Heart left ventricle (tissue), 16 donors: Measurements from ENCODE around the gene PI16. TPM values are rescaled to one million over a fixed set of nuclear protein-coding genes. Genes with fewer than 3 reads are reported as not detected.

Experiments
- ATAC-seq, 4 donors: fragments of 200-7000 bp; cut with Tn5 transposase; one replicate each; pipeline ENCODE4 v1.9.1; 2020 to 2022; ENCODE audit warnings: moderate library complexity in 4 of 4, mild to moderate bottlenecking in 3 of 4, moderate number of reproducible peaks in 1 of 4
- DNase-seq, 5 donors: peaks; one replicate each; pipeline ENCODE4 v3.0.0-alpha.2; 2020
- H3K27ac ChIP-seq, 12 donors: fragments of 200-600 bp; sonication (generic) in 4 of 12; one replicate each; pipeline versions ENCODE4 v1.5.0 to v1.8.0; 2016 to 2022; ENCODE audit warnings: mild to moderate bottlenecking in 2 of 12
- H3K27me3 ChIP-seq, 9 donors: fragments of 200-600 bp; sonication (generic) in 2 of 9; one replicate each; pipeline versions ENCODE4 v1.5.1 to v1.8.0; 2016 to 2022; ENCODE audit warnings: mild to moderate bottlenecking in 3 of 9
- H3K36me3 ChIP-seq, 9 donors: fragments of 200-600 bp; sonication (generic) in 2 of 9; one replicate each; pipeline versions ENCODE4 v1.5.0 to v1.8.0; 2018 to 2022; ENCODE audit warnings: mild to moderate bottlenecking in 2 of 9
- H3K4me1 ChIP-seq, 12 donors: fragments of 200-600 bp; sonication (generic) in 4 of 12; one replicate each; pipeline versions ENCODE4 v1.5.0 to v1.8.0; 2016 to 2022; ENCODE audit warnings: mild to moderate bottlenecking in 3 of 12
- H3K4me3 ChIP-seq, 12 donors: fragments of 200-600 bp; sonication (generic) in 4 of 12; one replicate each; pipeline versions ENCODE4 v1.5.0 to v1.8.0; 2017 to 2022; ENCODE audit warnings: mild to moderate bottlenecking in 9 of 12, moderate library complexity in 4 of 12
- H3K9me3 ChIP-seq, 12 donors: fragments of 200-600 bp; sonication (generic) in 4 of 12; one replicate each; pipeline versions ENCODE4 v1.5.0 to v1.8.0; 2016 to 2022; ENCODE audit warnings: mild to moderate bottlenecking in 1 of 12
- CTCF ChIP-seq, 12 donors: fragments of 200-600 bp; sonication (generic) in 4 of 12; IDR thresholded peaks; one replicate each; pipeline versions ENCODE4 v1.5.0 to v1.8.0; 2018 to 2022; ENCODE audit warnings: antibody characterized with exemption in 12 of 12, mild to moderate bottlenecking in 5 of 12
- POLR2A ChIP-seq, 2 donors: fragments of 450-650 bp; IDR thresholded peaks; one replicate each; pipeline ENCODE4 v1.6.1; 2017; ENCODE audit warnings: antibody characterized with exemption in 2 of 2, mild to moderate bottlenecking in 2 of 2, moderate library complexity in 2 of 2
- WGBS, 4 donors: extraction: QIAGEN DNeasy Blood & Tissue Kit in 2 of 4; methylation state at CpG; one replicate each; pipeline versions ENCODE4 v1.1.5 to v1.1.7; 2013 to 2018; 5-methylcytosine and 5-hydroxymethylcytosine counted together
- intact Hi-C, 10 donors: fragments of 100-400 bp; cut with DNase I; formaldehyde crosslinking; loops; one replicate each; pipeline versions ENCODE4 v1.11.1 to v1.14.2; 2022
- polyA plus RNA-seq, 2 donors: library from polyadenylated mRNA; stranded (reverse); fragments of 200-250 nt; gene quantifications; one replicate each; pipeline ENCODE4 v1.2.3, GENCODE V29; 2013
- total RNA-seq, 9 donors: library from RNA; depleted of rRNA in 2 of 9; stranded (reverse); fragments of >200 nt in 2 of 9; fragmentation: NEBNext Ultra II Directional in 3 of 9; extraction: Animal tissue kit (Norgen Biotek cat#: 25700) in 3 of 9; gene quantifications; one replicate each; pipeline versions ENCODE4 v1.1.0 to v1.2.4, GENCODE V29; 2016 to 2023
- donor health status: ischemic (EF 13 %, LVEDD 7.1; RV severe dilation, severe dysfunction).
- donor health status: healthy with polysubstance abuse.
- donor health status: DM: no; HTN: yes; CAD: no.
- donor health status: DM: no; HTN: no; CAD: no.
- donor health status: ischemic (EF 25% LVEDD 6.9; RV normal size, moderate dysfunction).
- donor health status: ischemic (EF 25% LVEDD 5.7; RV mildly dilated, moderate dysfunction).
- donor health status: healthy.
- donor health status: DM: yes; HTN: yes; CAD: no.
- donor health status: ischemic (EF 35%, LVEDD 5.7; RV mildly dilated, moderate dysfunction).
- donor health status: nonischemic (EF 11% LVEDD 7.7; RV severe dilation, severe dysfunction).
- donor health status: DM: yes; HTN: yes; CAD: no.
- donor health status: PGD.
- donor health status: ischemic (EF 29% LVEDD 5.4; RV normal size, mild dysfunction).
- donor health status: nonischemic (EF 23%, LVEDD 6.1; RV moderate dilation, normal function).

The PI16 gene
- total and polyA plus RNA-seq, 11 donors, result 5.7 to 36.2 (median 12.1) TPM

GRCh38 chr6:37011656-37012378, 57.3 kb downstream of the PI16 start:
- Histone ChIP-seq H3K36me3 (peaks cover 0 to 52% (median 0%) of the 10 kb centered on the region in 9 donors), H3K27ac (no peak overlapping the region), H3K27me3 (no peaks in the 10 kb centered on the region), H3K4me3 (no peak overlapping the region), H3K9me3 (no peaks in the 10 kb centered on the region), H3K4me1 (peaks cover 0 to 11% (median 0%) of the 10 kb centered on the region in 12 donors)
- no peak for ATAC-seq
- no peak for TF ChIP-seq CTCF (IDR thresholded peaks at IDR 0.05)
- no peak for TF ChIP-seq POLR2A (IDR thresholded peaks at IDR 0.05)
- intact Hi-C loops, result loop anchor here in 2 of 10 donors (10.0 kb wide), 2 partner anchors 127 to 247 kb away; partner anchors contain the start of gene C6orf89 (in 1 of the 2)
- WGBS, 4 donors, result 83 to 87% (median 84%) methylated on average over 10 to 11 of the region's 11 CpGs
- no peak for DNase-seq

GRCh38 chr6:37013516-37014491, 59.3 kb downstream of the PI16 start:
- peaks cover 0 to 22% (median 8%) of the 10 kb centered on the region in 12 donors for H3K4me1 ChIP-seq
- H3K9me3 ChIP-seq, result no peaks in the 10 kb centered on the region
- ATAC-seq (no peak), DNase-seq (no peak)
- intact Hi-C loops, result loop anchor here in 2 of 10 donors (10.0 kb wide), 2 partner anchors 129 to 249 kb away; partner anchors contain the start of gene C6orf89 (in 1 of the 2)
- H3K27me3 ChIP-seq, result no peaks in the 10 kb centered on the region
- H3K4me3 ChIP-seq, result no peak overlapping the region
- TF ChIP-seq POLR2A (IDR thresholded peaks at IDR 0.05) (no peak), CTCF (IDR thresholded peaks at IDR 0.05) (no peak)
- H3K27ac ChIP-seq, result no peak overlapping the region
- H3K36me3 ChIP-seq, result peaks cover 0 to 52% (median 0%) of the 10 kb centered on the region in 9 donors
- 86 to 90% (median 88%) methylated on average over 20 to 21 of the region's 21 CpGs for WGBS, 4 donors

Other genes starting within 250 kb of the PI16 start
- 100 to 1,000 TPM in 1 of 9 donors, 10 to 100 TPM in 7, 1 to 10 TPM in 1; 5.2 to 111 (median 28.4) TPM for gene CPNE5, start 115.3 kb upstream of the PI16 start, total RNA-seq
- gene CPNE5, start 115.3 kb upstream of the PI16 start, polyA plus RNA-seq, result 10 to 100 TPM in 1 of 2 donors, 1 to 10 TPM in 1; 4.0 to 12.1 TPM
- 10 to 100 TPM; 30.9 to 61.6 (median 42.6) TPM for gene PPIL1, start 79.9 kb upstream of the PI16 start, total RNA-seq
- gene PPIL1, start 79.9 kb upstream of the PI16 start, polyA plus RNA-seq, result 10 to 100 TPM; 42.6 to 69.3 TPM
- gene C6orf89, start 68.8 kb upstream of the PI16 start, total RNA-seq, result 10 to 100 TPM; 54.2 to 86.2 (median 75.5) TPM
- gene C6orf89, start 68.8 kb upstream of the PI16 start, polyA plus RNA-seq, result 10 to 100 TPM; 34.0 to 55.9 TPM
- gene MTCH1, start 31.5 kb downstream of the PI16 start, total RNA-seq, result 100 to 1,000 TPM; 144 to 320 (median 193) TPM
- gene MTCH1, start 31.5 kb downstream of the PI16 start, polyA plus RNA-seq, result 100 to 1,000 TPM; 104 to 367 TPM
- gene FGD2, start 50.9 kb downstream of the PI16 start, total RNA-seq, result 10 to 100 TPM in 2 of 9 donors, 1 to 10 TPM in 7; 1.4 to 45.8 (median 4.9) TPM
- gene FGD2, start 50.9 kb downstream of the PI16 start, polyA plus RNA-seq, result 1 to 10 TPM; 4.1 to 6.9 TPM
- 10 to 100 TPM in 6 of 9 donors, 1 to 10 TPM in 3; 7.0 to 81.8 (median 16.0) TPM for gene PIM1, start 215.4 kb downstream of the PI16 start, total RNA-seq
- 10 to 100 TPM in 1 of 2 donors, 1 to 10 TPM in 1; 8.2 to 23.1 TPM for gene PIM1, start 215.4 kb downstream of the PI16 start, polyA plus RNA-seq